Right lobe of liver (tissue), 4 donors: ENCODE data around the gene LGI4.

ENCODE experiments used
- CTCF ChIP-seq, 4 donors: fragments of 200-600 bp in 3 of 4; fragments of 450-650 bp in 1 of 4; IDR thresholded peaks; one replicate each; pipeline versions ENCODE4 v1.5.1 to v1.8.0; 2016 to 2022; ENCODE audit warnings: antibody characterized with exemption in 4 of 4, mild to moderate bottlenecking in 2 of 4
- POLR2A ChIP-seq: fragments of 450-650 bp; IDR thresholded peaks from one replicate; pipeline ENCODE4 v1.6.1; 2017; ENCODE audit warnings: antibody characterized with exemption, mild to moderate bottlenecking
- donor health status: DM: no; HTN: no; CAD: no.
- donor health status: DM: no; HTN: no; CAD: no.
- donor health status: DM: no; HTN: yes; CAD: no.

- TF ChIP-seq POLR2A: no peak
- TF ChIP-seq CTCF (IDR thresholded peaks at IDR 0.05): no peak
Measured at GRCh38 chr19:35116072-35116801, 18.6 kb downstream of the LGI4 start.
